GM15510 (cell line): ENCODE results near the gene B3GNT9.

Experiments used
- POLR2A ChIP-seq: IDR thresholded peaks from 3 replicates; pipeline ENCODE4 v1.6.1; 2011; ENCODE audit warnings: borderline replicate concordance; ENCODE audit not compliant: insufficient read length; ENCODE audit errors: extremely low read depth

B3GNT9 gene

GRCh38 chr16:67165121-67166078 is 14.6 kb upstream of the B3GNT9 start:
- no peak for TF ChIP-seq POLR2A

- TF ChIP-seq POLR2A = no peak
Measured at GRCh38 chr16:67164599-67165061, 13.8 kb upstream of the B3GNT9 start, which contains the start of gene HSF4. Gene HSF4 (plus strand): TSS chr16:67164745. CDS start chr16:67164812, 67 bp downstream.

GRCh38 chr16:67163999-67164558 is 13.3 kb upstream of the B3GNT9 start:
- no peak for TF ChIP-seq POLR2A

- TF ChIP-seq POLR2A = no peak
Measured at GRCh38 chr16:67163164-67163998, 12.6 kb upstream of the B3GNT9 start.

GRCh38 chr16:67162506-67163163 is 11.8 kb upstream of the B3GNT9 start:
- no peak for TF ChIP-seq POLR2A

- TF ChIP-seq POLR2A = no peak
Measured at GRCh38 chr16:67161595-67162058, 10.8 kb upstream of the B3GNT9 start.

GRCh38 chr16:67158637-67159600 is 8.1 kb upstream of the B3GNT9 start:
- TF ChIP-seq POLR2A = peak; percentile 48

- no peak for TF ChIP-seq POLR2A
Measured at GRCh38 chr16:67157892-67158635, 7.3 kb upstream of the B3GNT9 start.

- TF ChIP-seq POLR2A = no peak
Measured at GRCh38 chr16:67157106-67157748, 6.4 kb upstream of the B3GNT9 start.

- no peak for TF ChIP-seq POLR2A
Measured at GRCh38 chr16:67156143-67156844, 5.5 kb upstream of the B3GNT9 start.
